Activated T-helper 1 cell treated with Interleukin-2 at 50 U/mL for 16 hours (primary cell): Measurements from ENCODE around the gene ADA.
"Not testable (repeated sequence)": the region's sequence is repeated elsewhere in the genome, so short reads cannot be mapped to it uniquely, and the experiment has no call there.

Source experiments
- DNase-seq: peaks from one replicate; pipeline ENCODE4 v3.0.0-alpha.2; 2020; ENCODE audit warnings: low read depth

Gene ADA

GRCh38 chr20:44678990-44679611 is 27.6 kb upstream of the ADA start:
- DNase-seq, result no peak

- no peak for DNase-seq
Measured at GRCh38 chr20:44678242-44678641, 26.7 kb upstream of the ADA start.

- not testable (repeated sequence) for DNase-seq
Measured at GRCh38 chr20:44672318-44672902, 20.9 kb upstream of the ADA start.

- DNase-seq, result peak; percentile 48
Measured at GRCh38 chr20:44671541-44671940, 20.0 kb upstream of the ADA start.

- DNase-seq, result not testable (repeated sequence)
Measured at GRCh38 chr20:44670851-44671250, 19.4 kb upstream of the ADA start.

GRCh38 chr20:44666066-44666465 is 14.6 kb upstream of the ADA start:
- DNase-seq, result no peak

GRCh38 chr20:44664131-44664530 is 12.6 kb upstream of the ADA start:
- no peak for DNase-seq

GRCh38 chr20:44662261-44662660 is 10.8 kb upstream of the ADA start:
- no peak for DNase-seq

- DNase-seq, result no peak
Measured at GRCh38 chr20:44660581-44660980, 9.1 kb upstream of the ADA start.

GRCh38 chr20:44659931-44660330 is 8.4 kb upstream of the ADA start:
- no peak for DNase-seq

- DNase-seq, result no peak
Measured at GRCh38 chr20:44658810-44659209, 7.3 kb upstream of the ADA start.

GRCh38 chr20:44657875-44658274 is 6.4 kb upstream of the ADA start:
- DNase-seq, result no peak

GRCh38 chr20:44656448-44656847 is 4.9 kb upstream of the ADA start:
- DNase-seq, result no peak

GRCh38 chr20:44654210-44654609 is 2.7 kb upstream of the ADA start:
- not testable (repeated sequence) for DNase-seq

- no peak for DNase-seq
Measured at GRCh38 chr20:44653546-44653945, 2.0 kb upstream of the ADA start.

- DNase-seq, result no peak
Measured at GRCh38 chr20:44651434-44651683, 140 bp downstream of the ADA start.

- no peak for DNase-seq
Measured at GRCh38 chr20:44650771-44651433, 597 bp downstream of the ADA start.

- DNase-seq, result no peak
Measured at GRCh38 chr20:44649976-44650375, 1.5 kb downstream of the ADA start.

- no peak for DNase-seq
Measured at GRCh38 chr20:44649126-44649525, 2.4 kb downstream of the ADA start.

- no peak for DNase-seq
Measured at GRCh38 chr20:44648579-44648978, 2.9 kb downstream of the ADA start.

- no peak for DNase-seq
Measured at GRCh38 chr20:44648068-44648467, 3.4 kb downstream of the ADA start.

GRCh38 chr20:44646641-44647274 is 4.7 kb downstream of the ADA start:
- DNase-seq, result no peak

GRCh38 chr20:44646023-44646640 is 5.4 kb downstream of the ADA start:
- DNase-seq, result no peak
